Panc1 (cell line): Measurements from ENCODE around the gene TP53RK. TPM values are rescaled to one million over a fixed set of nuclear protein-coding genes. Genes with fewer than 3 reads are reported as not detected.

Experiments used
- ATAC-seq: fragments of 200-7000 bp; cut with Tn5 transposase; 2 replicates; pipeline ENCODE4 v1.9.1; 2020; ENCODE audit warnings: mild to moderate bottlenecking, moderate library complexity
- BruUV-seq: library from RNA; stranded (reverse); fragments of 400-500 nt; replicated peaks from 2 replicates; lab custom pipeline; 2021; lab: Mats Ljungman, UMichigan
- CTCF ChIA-PET: fragments of 300-600 bp; sonication (Branson Sonifier 250); formaldehyde crosslinking; loops from one replicate; lab custom pipeline; 2022; ENCODE audit warnings: antibody characterized with exemption; lab: Charles Lee
- POLR2A ChIA-PET: fragments of 300-600 bp; sonication (Branson Sonifier 250); formaldehyde crosslinking; loops from one replicate; lab custom pipeline; 2022; ENCODE audit warnings: antibody characterized with exemption; lab: Charles Lee
- DNase-seq: peaks from one replicate; pipeline ENCODE4 v3.0.0-alpha.2; 2010; ENCODE audit warnings: low read depth, low spot score
- H3K27ac ChIP-seq: 2 replicates; pipeline ENCODE4 v1.5.1; 2011; ENCODE audit warnings: mild to moderate bottlenecking, low read length, inconsistent platforms
- H3K27me3 ChIP-seq: fragments of 200-500 bp; sonication (Bioruptor generic); 2 replicates; pipeline ENCODE4 v1.6.0; 2014; ENCODE audit warnings: low read length, inconsistent platforms; ENCODE audit not compliant: control insufficient read depth, insufficient read depth
- H3K36me3 ChIP-seq: fragments of 200-500 bp; sonication (Bioruptor generic); 2 replicates; pipeline ENCODE4 v1.5.1; 2014; ENCODE audit warnings: inconsistent platforms, mild to moderate bottlenecking, low read length, moderate library complexity; ENCODE audit not compliant: control insufficient read depth, insufficient read depth
- H3K4me1 ChIP-seq: 2 replicates; pipeline ENCODE4 v1.5.1; 2011; ENCODE audit warnings: inconsistent platforms, mild to moderate bottlenecking, low read length, moderate library complexity; ENCODE audit not compliant: control insufficient read depth, insufficient read depth
- H3K4me3 ChIP-seq, 2 experiments: 2 replicates each; pipeline ENCODE4 v1.5.1; 2011 to 2012; ENCODE audit warnings: low read depth in 2 of 2, low read length in 2 of 2, mild to moderate bottlenecking in 2 of 2, inconsistent platforms in 1 of 2, moderate library complexity in 1 of 2
- H3K9me3 ChIP-seq: fragments of 200-500 bp; sonication (Bioruptor generic); 2 replicates; pipeline ENCODE4 v1.5.1; 2014; ENCODE audit warnings: low read depth, mild to moderate bottlenecking, inconsistent platforms, low read length, moderate library complexity; ENCODE audit not compliant: control insufficient read depth, insufficient read depth
- CTCF ChIP-seq: fragments of 450-650 bp; IDR thresholded peaks from 2 replicates; pipeline ENCODE4 v1.5.1; 2017; ENCODE audit warnings: mild to moderate bottlenecking
- POLR2AphosphoS5 ChIP-seq: IDR thresholded peaks from 2 replicates; pipeline ENCODE4 v1.6.1; 2012; ENCODE audit warnings: mild to moderate bottlenecking, low read depth, low read length, moderate library complexity
- SIN3A ChIP-seq: IDR thresholded peaks from 2 replicates; pipeline ENCODE4 v1.6.1; 2012; ENCODE audit warnings: low read depth, mild to moderate bottlenecking, low read length, moderate library complexity, borderline replicate concordance; ENCODE audit not compliant: insufficient read depth
- TCF7L2 ChIP-seq: IDR thresholded peaks from 2 replicates; pipeline ENCODE4 v1.6.1; 2011; ENCODE audit warnings: mild to moderate bottlenecking, low read depth, low read length, inconsistent platforms
- in situ Hi-C: cut with HindIII; loops from 2 replicates; pipeline ENCODE4 v1.10.0; 2016; ENCODE audit warnings: low sequenced_read_pairs, low pct_unique_long_range_greater_than_20kb
- intact Hi-C: fragments of 100-400 bp; cut with micrococcal nuclease; formaldehyde crosslinking; loops from one replicate; pipeline ENCODE4 v1.10.0; 2022; ENCODE audit not compliant: unreplicated experiment
- total RNA-seq: library from RNA; stranded (reverse); gene quantifications from one replicate; pipeline ENCODE4 v1.2.1, GENCODE V29; 2021; ENCODE audit not compliant: unreplicated experiment
- TF ChIP-seq, protein P1 (sequence below), 2 experiments: IDR thresholded peaks; 2 replicates each; pipeline ENCODE4 v1.6.1; 2011 to 2012; ENCODE audit warnings: low read depth in 2 of 2, control low read depth in 1 of 2, low read length in 1 of 2, mild to moderate bottlenecking in 1 of 2, moderate library complexity in 1 of 2; ENCODE audit not compliant: insufficient read depth in 1 of 2

TP53RK gene
- total RNA-seq, 1 experiment from 2014 or later, result 13.7 TPM

DNA sequence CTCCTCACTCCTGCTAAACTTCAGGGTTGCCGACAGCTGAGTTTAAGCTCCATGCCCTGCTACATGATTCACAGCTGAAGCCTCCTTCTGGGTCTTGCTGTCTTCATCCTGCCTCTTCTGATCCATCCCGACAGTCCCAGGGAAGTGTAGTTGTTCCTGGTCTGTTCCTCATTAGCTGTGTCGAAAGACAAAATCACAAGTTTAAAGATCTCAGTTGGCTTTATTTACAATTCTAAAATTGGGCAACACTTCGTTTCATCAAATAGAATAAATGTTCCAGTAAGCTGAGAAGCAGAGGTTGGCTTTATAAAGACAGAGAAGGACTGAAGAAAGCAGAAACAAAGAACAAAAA, 16.1 kb upstream of the TP53RK start:
- BruUV-seq, result no TSS peak
- intact Hi-C loops, result no loop called here
- in situ Hi-C loops, result no loop called here
- no peak for DNase-seq
- TF ChIP-seq POLR2AphosphoS5 (no peak), SIN3A (no peak), CTCF (no peak), TCF7L2 (no peak)
- TF ChIP-seq, protein P1, sequence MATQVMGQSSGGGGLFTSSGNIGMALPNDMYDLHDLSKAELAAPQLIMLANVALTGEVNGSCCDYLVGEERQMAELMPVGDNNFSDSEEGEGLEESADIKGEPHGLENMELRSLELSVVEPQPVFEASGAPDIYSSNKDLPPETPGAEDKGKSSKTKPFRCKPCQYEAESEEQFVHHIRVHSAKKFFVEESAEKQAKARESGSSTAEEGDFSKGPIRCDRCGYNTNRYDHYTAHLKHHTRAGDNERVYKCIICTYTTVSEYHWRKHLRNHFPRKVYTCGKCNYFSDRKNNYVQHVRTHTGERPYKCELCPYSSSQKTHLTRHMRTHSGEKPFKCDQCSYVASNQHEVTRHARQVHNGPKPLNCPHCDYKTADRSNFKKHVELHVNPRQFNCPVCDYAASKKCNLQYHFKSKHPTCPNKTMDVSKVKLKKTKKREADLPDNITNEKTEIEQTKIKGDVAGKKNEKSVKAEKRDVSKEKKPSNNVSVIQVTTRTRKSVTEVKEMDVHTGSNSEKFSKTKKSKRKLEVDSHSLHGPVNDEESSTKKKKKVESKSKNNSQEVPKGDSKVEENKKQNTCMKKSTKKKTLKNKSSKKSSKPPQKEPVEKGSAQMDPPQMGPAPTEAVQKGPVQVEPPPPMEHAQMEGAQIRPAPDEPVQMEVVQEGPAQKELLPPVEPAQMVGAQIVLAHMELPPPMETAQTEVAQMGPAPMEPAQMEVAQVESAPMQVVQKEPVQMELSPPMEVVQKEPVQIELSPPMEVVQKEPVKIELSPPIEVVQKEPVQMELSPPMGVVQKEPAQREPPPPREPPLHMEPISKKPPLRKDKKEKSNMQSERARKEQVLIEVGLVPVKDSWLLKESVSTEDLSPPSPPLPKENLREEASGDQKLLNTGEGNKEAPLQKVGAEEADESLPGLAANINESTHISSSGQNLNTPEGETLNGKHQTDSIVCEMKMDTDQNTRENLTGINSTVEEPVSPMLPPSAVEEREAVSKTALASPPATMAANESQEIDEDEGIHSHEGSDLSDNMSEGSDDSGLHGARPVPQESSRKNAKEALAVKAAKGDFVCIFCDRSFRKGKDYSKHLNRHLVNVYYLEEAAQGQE (IDR thresholded peaks at IDR 0.05; ENCODE audit: insufficient read depth in 1 of 2, low read depth in 2 of 2, low read length in 1 of 2), result no peak
- ATAC-seq, result no peak
- Histone ChIP-seq H3K4me1 (no peaks in the 10 kb centered on the region; the same call in 1 of the 2 replicates), H3K9me3 (no peaks in the 10 kb centered on the region), H3K27me3 (no peaks in the 10 kb centered on the region), H3K4me3 (no peak overlapping the region), H3K36me3 (no peaks in the 10 kb centered on the region), H3K27ac (no peak overlapping the region)
- POLR2A ChIA-PET, result no interaction called here
- CTCF ChIA-PET, result interaction anchor here (0.9 kb wide), 1 partner anchor 9 kb away, joined by 3 read pairs; no protein-coding TSS in a partner anchor

DNA sequence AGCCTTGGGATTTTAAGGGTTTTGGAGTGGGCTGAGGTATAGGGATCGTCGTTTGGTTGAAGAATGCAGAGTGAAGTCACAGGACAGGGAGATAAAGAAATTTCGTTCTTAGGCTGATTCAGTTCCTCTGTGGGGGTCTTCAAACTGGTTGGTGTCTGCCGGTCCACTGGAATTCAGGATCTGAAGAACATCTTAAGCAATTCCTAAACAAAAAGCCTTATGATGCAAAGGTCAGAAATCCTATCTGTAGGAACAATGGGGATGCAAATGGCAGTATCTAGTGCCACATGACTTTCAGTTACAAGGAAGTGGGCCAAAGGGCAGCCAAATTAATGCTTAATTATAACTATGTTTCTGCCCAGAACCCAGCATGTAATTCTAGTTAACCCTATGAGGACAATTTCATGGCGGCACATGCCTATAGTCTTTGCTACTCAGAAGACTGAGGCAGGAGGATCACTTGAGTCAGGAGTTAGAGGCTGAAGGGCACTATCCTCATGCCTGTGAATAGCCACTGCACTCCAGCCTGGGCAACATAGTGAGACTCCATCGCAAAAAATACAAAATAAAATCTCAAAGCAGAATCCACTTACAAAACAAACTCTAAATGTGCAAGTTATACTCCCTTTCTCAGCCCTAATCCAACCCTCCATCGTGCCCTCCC, 15.6 kb upstream of the TP53RK start:
- in situ Hi-C loops, result no loop called here
- BruUV-seq, result no TSS peak
- ATAC-seq, result no peak

More for the DNA sequence above, 15.6 kb upstream of the TP53RK start:
- H3K4me1 ChIP-seq, result no peaks in the 10 kb centered on the region; the same call in 1 of the 2 replicates
- intact Hi-C loops, result no loop called here
- no peaks in the 10 kb centered on the region for H3K27me3 ChIP-seq
- no peaks in the 10 kb centered on the region for H3K36me3 ChIP-seq
- TF ChIP-seq CTCF (no peak), SIN3A (no peak), POLR2AphosphoS5 (no peak), TCF7L2 (no peak)
- TF ChIP-seq, protein P1 (IDR thresholded peaks at IDR 0.05; ENCODE audit: insufficient read depth in 1 of 2, low read depth in 2 of 2, low read length in 1 of 2), result no peak
- DNase-seq, result no peak
- H3K27ac ChIP-seq, result no peak overlapping the region
- ChIA-PET CTCF (no interaction called here), POLR2A (no interaction called here)
- H3K4me3 ChIP-seq, result no peak overlapping the region
- no peaks in the 10 kb centered on the region for H3K9me3 ChIP-seq
